NCI-H146 treated with DMSO at 0.1 percent for 48 hours (cell line): ENCODE data around the gene PSMD8.
A peak's percentile ranks its signal among the peaks of the same experiment; 100 is the strongest.
"Not testable (repeated sequence)": the region's sequence is repeated elsewhere in the genome, so short reads cannot be mapped to it uniquely, and the experiment has no call there.

Experiments used
- DNase-seq: peaks from one replicate; lab custom pipeline; 2025; ENCODE audit not compliant: unreplicated experiment; lab: John Stamatoyannopoulos, UW

PSMD8 gene

GRCh38 chr19:38374332-38375097 is at the start of gene PSMD8:
TSS of gene PSMD8 (plus strand) at chr19:38374571. CDS start at chr19:38374602, 31 bp downstream.
- DNase-seq: peak; percentile 99

GRCh38 chr19:38326591-38326990 is 47.8 kb upstream of the PSMD8 start:
- no peak for DNase-seq

DNA sequence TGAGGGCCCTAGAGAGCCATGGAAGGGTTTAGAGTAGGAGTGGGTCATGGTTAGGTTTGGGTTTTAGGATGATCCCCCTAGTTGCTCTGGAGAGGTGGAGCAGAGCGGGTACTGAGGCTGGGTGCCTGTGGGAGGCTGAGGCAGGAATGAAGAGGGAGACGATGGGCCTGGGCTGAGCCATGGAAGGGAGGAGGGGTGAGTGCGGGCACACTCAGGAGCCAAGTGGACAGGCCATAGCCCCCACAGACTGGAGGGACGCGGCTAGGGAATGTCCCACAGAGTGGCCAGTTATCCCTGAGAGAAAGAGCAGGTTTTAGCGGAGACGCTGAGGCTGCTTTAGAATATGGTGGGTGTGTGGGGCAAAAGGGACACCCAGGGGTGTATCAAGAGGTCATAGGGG is 44.7 kb upstream of the PSMD8 start:
- DNase-seq: no peak

- no peak for DNase-seq
Measured at GRCh38 chr19:38331728-38332127, 42.6 kb upstream of the PSMD8 start.

DNA sequence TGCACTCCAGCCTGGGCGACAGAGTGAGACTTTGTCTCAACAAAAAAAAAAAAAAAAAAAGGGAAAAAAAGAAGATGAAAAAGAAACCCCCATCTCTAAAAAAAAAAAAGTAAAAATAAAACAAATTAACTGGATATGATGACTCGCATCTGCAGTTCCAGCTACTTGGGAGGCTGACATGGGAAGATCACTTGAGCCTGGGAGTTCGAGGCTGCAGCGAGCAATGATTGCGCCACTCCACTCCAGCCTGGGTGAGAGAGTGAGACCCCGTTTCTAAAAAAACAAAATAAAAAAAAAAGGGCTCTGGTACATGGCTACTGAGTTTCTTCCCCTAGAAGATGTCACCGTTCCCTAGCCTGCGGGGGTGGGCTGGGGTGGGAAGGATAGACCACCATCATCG is 41.1 kb upstream of the PSMD8 start:
- no peak for DNase-seq

GRCh38 chr19:38335949-38336637 is 38.3 kb upstream of the PSMD8 start:
- peak; percentile 97 for DNase-seq

DNA sequence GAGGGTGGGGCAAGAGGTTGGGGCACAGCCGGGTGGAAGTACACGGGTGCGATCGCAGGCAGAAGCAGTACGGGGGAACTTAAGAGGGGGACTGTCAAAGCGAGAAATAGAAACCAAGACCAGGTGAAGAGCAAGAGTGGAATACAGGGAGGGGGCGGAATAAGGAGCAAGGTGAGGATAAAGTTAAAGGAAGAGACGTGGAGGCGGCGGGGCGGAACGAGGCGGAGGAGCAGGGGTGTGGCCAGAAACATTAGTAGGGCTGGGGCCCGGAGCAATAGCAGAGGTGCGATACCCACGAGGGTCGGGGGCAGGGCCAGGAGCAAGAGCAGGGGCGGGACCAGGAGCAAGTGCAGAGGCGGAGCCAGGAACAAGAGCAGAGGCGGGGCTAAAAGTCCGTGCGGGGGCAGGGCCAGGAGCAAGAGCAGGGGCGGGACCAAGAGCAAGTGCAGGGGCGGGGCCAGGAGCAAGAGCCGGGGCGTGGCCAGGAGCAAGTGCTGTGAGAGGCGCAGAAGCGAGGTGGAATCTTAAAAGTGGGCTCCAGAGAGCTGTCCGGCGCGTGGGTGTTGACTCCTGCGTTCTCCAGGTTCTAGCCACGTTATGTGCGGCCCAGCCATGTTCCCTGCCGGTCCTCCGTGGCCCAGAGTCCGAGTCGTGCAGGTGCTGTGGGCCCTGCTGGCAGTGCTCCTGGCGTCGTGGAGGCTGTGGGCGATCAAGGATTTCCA is 37.6 kb upstream of the PSMD8 start:
- peak; percentile 94 for DNase-seq

- DNase-seq: no peak
Measured at GRCh38 chr19:38337360-38337653, 37.1 kb upstream of the PSMD8 start.

DNA sequence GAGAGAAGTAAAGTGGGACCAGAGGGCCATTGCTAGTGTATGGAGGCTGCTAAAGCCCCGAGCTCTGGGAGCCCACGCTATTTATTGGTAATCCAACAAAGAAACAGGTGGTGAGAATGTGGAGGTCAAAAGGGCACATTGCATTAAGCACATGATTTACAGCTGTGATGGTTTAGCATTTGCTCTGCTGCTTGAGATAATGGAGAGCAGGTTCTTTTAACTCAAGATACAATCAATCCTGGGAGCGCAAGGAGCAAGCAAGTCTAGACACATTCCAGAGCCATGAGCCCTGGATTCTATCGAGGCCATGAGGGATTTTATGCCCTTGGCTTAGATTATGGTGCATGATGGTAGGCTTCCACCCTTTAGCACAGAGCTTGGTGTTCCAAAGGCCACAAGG is 35.4 kb upstream of the PSMD8 start:
- DNase-seq: not testable (repeated sequence)

- DNase-seq: no peak
Measured at GRCh38 chr19:38340927-38341326, 33.4 kb upstream of the PSMD8 start.

GRCh38 chr19:38346837-38347236 is 27.5 kb upstream of the PSMD8 start:
- DNase-seq: no peak

- DNase-seq: no peak
Measured at GRCh38 chr19:38350883-38351282, 23.5 kb upstream of the PSMD8 start.

GRCh38 chr19:38351865-38352395 is 22.4 kb upstream of the PSMD8 start:
- DNase-seq: no peak

GRCh38 chr19:38352611-38353010 is 21.8 kb upstream of the PSMD8 start:
- DNase-seq: no peak

DNA sequence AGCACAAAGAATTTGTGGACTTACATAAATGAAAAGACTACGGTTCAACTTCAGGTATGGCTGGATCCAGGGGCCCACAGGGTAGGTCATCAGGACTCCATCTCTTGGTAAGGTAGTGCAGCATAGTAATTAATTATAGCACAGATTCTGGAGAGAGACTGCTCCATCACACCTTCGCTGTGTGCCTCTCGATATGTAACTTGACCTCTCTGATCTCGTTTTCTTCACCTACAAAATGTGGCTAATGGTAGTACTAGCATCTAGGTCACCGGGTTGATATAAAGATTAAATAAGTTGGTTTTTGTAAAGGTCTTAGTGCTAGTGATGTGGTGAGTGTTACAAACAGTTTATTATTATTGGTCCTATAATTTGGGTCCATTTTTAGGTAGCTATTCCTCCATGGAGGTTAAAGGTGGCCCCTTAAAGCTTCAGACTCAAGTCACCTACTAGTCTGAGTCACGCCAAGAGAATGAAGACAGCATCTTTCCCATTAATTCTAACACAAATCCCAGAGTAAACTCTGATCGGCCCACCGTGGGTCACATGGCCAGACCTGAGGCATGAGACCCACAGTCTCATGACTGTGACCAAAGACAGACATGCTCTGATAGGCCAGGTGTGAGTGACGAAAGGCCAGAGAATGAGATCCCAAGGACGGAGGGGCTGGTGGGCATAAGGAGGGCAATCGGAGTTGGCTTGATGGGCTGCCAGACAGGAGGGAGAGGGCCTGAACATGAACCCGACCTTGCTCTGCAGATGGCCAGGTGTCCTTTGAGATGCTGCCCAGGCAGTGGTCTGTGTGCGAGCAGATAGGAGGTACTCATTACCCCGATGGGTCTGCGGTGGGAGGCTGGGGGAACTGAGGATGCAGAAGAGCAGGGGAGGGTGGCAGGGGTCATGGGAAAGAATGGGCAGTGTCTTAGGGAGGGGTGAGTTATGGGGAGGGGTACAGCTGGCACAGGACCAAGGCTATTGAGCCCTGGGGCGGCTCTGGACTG is 18.3 kb upstream of the PSMD8 start:
- DNase-seq: no peak

- DNase-seq: no peak
Measured at GRCh38 chr19:38358071-38358470, 16.3 kb upstream of the PSMD8 start.

DNA sequence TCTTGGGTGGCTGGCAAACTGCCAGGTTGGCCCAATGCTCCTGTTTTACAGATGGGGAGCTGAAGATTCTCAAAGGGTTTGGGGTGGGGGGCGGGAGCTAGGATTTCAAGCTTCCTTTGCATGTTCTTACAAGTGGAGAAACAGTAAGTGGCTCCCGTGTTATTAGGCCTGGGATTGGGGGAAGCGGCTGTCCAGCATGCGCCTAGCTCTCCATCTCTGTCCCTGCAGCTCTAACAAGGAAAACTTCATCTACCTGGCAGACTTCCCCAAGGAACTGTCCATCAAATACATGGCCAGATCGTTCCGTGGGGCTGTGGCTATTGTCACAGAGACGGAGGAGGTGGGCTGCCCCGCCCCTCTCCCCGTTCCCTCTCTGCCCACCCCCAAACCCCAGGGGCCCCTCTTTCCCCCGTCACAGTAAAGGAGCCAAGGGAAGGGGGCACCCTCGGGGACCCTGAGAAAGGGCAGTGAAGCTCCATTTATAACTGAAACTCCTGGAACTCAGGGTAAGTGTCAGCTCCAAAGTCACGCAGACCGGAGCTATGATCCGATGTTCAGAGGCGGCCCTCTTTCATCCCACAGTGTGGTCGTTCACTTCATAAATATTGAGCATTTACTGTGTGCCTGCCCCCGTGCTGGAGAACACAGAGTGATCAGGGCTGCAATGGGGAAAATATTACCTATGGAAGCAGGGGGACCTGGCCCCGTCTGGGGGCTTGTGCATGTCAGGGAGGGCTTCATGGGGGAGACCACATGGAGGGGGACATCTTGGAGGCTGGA is 14.9 kb upstream of the PSMD8 start:
- DNase-seq: no peak

DNA sequence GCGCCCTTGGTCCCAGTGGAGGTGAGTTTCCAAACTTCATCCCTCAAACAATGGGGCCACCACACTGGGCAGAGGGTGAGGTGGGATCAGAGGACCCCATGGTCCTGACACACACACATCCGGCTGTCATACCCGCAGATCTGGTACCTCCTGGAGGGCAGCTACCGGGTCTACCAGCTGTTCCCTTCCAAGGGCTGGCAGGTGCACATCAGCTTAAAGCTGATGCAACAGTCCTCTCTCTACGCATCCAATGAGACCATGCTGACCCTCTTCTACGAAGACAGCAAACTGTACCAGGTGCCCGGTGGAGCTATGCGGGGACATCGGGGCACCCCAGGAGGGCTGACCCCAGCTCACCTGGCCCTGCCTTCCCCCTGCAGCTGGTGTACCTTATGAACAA is 14.0 kb upstream of the PSMD8 start:
- peak; percentile 59 for DNase-seq

- DNase-seq: no peak
Measured at GRCh38 chr19:38360839-38361631, 13.3 kb upstream of the PSMD8 start.
